HepG2 (cell line): Measurements from ENCODE around the gene POC1B. TPM values are rescaled to one million over a fixed set of nuclear protein-coding genes. Genes with fewer than 3 reads are reported as not detected.

Source experiments
- CHCHD3 ChIP-seq: sonication (generic); formaldehyde crosslinking; IDR thresholded peaks from 2 replicates; pipeline ENCODE4 v1.8.0; 2022; ENCODE audit warnings: mild to moderate bottlenecking, missing genetic modification reagents, moderate library complexity
- CREB3 ChIP-seq: sonication (generic); formaldehyde crosslinking; IDR thresholded peaks from 2 replicates; pipeline ENCODE4 v1.5.0; 2020; ENCODE audit warnings: missing genetic modification reagents
- DR1 ChIP-seq: sonication (generic); formaldehyde crosslinking; IDR thresholded peaks from 2 replicates; pipeline ENCODE4 v1.8.0; 2021; ENCODE audit warnings: mild to moderate bottlenecking, missing genetic modification reagents, inconsistent platforms
- DRAP1 ChIP-seq: IDR thresholded peaks from 2 replicates; pipeline ENCODE4 v1.6.1; 2016; ENCODE audit warnings: missing genetic modification reagents, missing compliant biosample characterization
- GLI4 ChIP-seq: sonication (generic); formaldehyde crosslinking; IDR thresholded peaks from 2 replicates; pipeline ENCODE4 v1.5.1; 2020; ENCODE audit warnings: missing genetic modification reagents, mild to moderate bottlenecking, moderate library complexity, borderline replicate concordance
- HNF4A ChIP-seq: sonication (generic); formaldehyde crosslinking; IDR thresholded peaks from 2 replicates; pipeline ENCODE4 v1.4.0; 2020; ENCODE audit warnings: missing genetic modification reagents
- PLRG1 ChIP-seq: fragments of 450-650 bp; conservative IDR thresholded peaks from 2 replicates; pipeline ENCODE4 v1.6.1; 2016
- RXRA ChIP-seq: sonication (generic); formaldehyde crosslinking; IDR thresholded peaks from 2 replicates; pipeline ENCODE4 v1.5.1; 2020; ENCODE audit warnings: missing genetic modification reagents
- SIX1 ChIP-seq: sonication (generic); formaldehyde crosslinking; IDR thresholded peaks from 2 replicates; pipeline ENCODE4 v1.4.0; 2020; ENCODE audit warnings: missing genetic modification reagents, borderline replicate concordance
- SMYD3 ChIP-seq: sonication (generic); formaldehyde crosslinking; IDR thresholded peaks from 2 replicates; pipeline ENCODE4 v1.8.1; 2023; ENCODE audit warnings: mild to moderate bottlenecking, missing genetic modification reagents
- TMF1 ChIP-seq: sonication (generic); formaldehyde crosslinking; IDR thresholded peaks from 2 replicates; pipeline ENCODE4 v1.8.1; 2022; ENCODE audit warnings: low read depth, missing genetic modification reagents
- TSC22D2 ChIP-seq: sonication (generic); formaldehyde crosslinking; IDR thresholded peaks from 2 replicates; pipeline ENCODE4 v1.5.1; 2020; ENCODE audit warnings: missing genetic modification reagents, mild to moderate bottlenecking, borderline replicate concordance
- ZNF124 ChIP-seq: sonication (generic); formaldehyde crosslinking; IDR thresholded peaks from 2 replicates; pipeline ENCODE4 v1.4.0; 2020; ENCODE audit warnings: missing genetic modification reagents
- ZNF609 ChIP-seq: sonication (generic); formaldehyde crosslinking; IDR thresholded peaks from 2 replicates; pipeline ENCODE4 v1.4.0; 2020; ENCODE audit warnings: mild to moderate bottlenecking, missing genetic modification reagents, borderline replicate concordance
- ZNF614 ChIP-seq: IDR thresholded peaks from 2 replicates; pipeline ENCODE4 v1.6.1; 2018; ENCODE audit warnings: missing biosample characterization, missing genetic modification reagents, inconsistent platforms, borderline replicate concordance
- ZNF616 ChIP-seq: sonication (generic); formaldehyde crosslinking; IDR thresholded peaks from 2 replicates; pipeline ENCODE4 v1.5.0; 2020; ENCODE audit warnings: low read depth, mild to moderate bottlenecking, missing genetic modification reagents
- polyA plus RNA-seq, 8 experiments: library from polyadenylated mRNA; depleted of rRNA in 3 of 8; stranded (reverse) in 7 of 8; unstranded in 1 of 8; fragments of >200 nt; fragmentation: Illumina TruSeq in 4 of 8; extraction: Trizol in 4 of 8; gene quantifications; 2 replicates each; pipeline versions ENCODE4 v1.2.1 to v1.2.3, GENCODE V29; 2011 to 2016; ENCODE audit warnings: low read depth in 4 of 8, missing spikeins in 1 of 8, mixed read lengths in 1 of 8; ENCODE audit not compliant: insufficient read depth in 1 of 8
- total RNA-seq, 5 experiments: library from RNA; depleted of rRNA; stranded (reverse); fragments of >200 nt; fragmentation: Illumina TruSeq; extraction: Trizol; gene quantifications; 2 replicates each; pipeline ENCODE4 v1.2.3, GENCODE V29; 2016; ENCODE audit warnings: low read depth in 1 of 5
- TF ChIP-seq, protein P1 (sequence below): sonication (generic); formaldehyde crosslinking; IDR thresholded peaks from 2 replicates; pipeline ENCODE4 v1.5.0; 2020; ENCODE audit warnings: missing genetic modification reagents
- TF ChIP-seq, protein P2 (sequence below): sonication (generic); formaldehyde crosslinking; IDR thresholded peaks from 2 replicates; pipeline ENCODE4 v1.4.0; 2020; ENCODE audit warnings: missing genetic modification reagents
- TF ChIP-seq, protein P3 (sequence below): sonication (generic); formaldehyde crosslinking; IDR thresholded peaks from 2 replicates; pipeline ENCODE4 v1.5.0; 2020; ENCODE audit warnings: mild to moderate bottlenecking, low read depth, missing genetic modification reagents, borderline replicate concordance
- TF ChIP-seq, protein P4 (sequence below): IDR thresholded peaks from 2 replicates; pipeline ENCODE4 v1.6.1; 2012; ENCODE audit warnings: inconsistent platforms

POC1B gene
- total and polyA plus RNA-seq, 2 of the 13 experiments (the other 11 are each of a cell fraction or from before 2014, with no cell fraction given): 9.3 to 11.0 TPM

GRCh38 chr12:89379148-89379838 is 146.6 kb downstream of the POC1B start (continued):
- peak; percentile 79; the same call in 1 of the 2 replicates for TF ChIP-seq ZNF609 (CRISPR knock-in tag)
- peak; percentile 76 for TF ChIP-seq HNF4A (CRISPR knock-in tag)
- TF ChIP-seq, protein P1, sequence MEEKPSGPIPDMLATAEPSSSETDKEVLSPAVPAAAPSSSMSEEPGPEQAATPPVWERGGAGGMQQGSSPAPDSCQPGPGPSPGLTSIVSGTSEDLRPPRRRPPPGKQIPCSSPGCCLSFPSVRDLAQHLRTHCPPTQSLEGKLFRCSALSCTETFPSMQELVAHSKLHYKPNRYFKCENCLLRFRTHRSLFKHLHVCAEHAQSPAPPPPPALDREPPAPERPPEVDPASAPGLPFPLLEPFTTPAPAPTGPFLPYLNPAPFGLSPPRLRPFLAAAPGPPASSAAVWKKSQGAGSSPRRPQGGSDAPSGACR (CRISPR knock-in tag): no peak
- TF ChIP-seq, protein P2, sequence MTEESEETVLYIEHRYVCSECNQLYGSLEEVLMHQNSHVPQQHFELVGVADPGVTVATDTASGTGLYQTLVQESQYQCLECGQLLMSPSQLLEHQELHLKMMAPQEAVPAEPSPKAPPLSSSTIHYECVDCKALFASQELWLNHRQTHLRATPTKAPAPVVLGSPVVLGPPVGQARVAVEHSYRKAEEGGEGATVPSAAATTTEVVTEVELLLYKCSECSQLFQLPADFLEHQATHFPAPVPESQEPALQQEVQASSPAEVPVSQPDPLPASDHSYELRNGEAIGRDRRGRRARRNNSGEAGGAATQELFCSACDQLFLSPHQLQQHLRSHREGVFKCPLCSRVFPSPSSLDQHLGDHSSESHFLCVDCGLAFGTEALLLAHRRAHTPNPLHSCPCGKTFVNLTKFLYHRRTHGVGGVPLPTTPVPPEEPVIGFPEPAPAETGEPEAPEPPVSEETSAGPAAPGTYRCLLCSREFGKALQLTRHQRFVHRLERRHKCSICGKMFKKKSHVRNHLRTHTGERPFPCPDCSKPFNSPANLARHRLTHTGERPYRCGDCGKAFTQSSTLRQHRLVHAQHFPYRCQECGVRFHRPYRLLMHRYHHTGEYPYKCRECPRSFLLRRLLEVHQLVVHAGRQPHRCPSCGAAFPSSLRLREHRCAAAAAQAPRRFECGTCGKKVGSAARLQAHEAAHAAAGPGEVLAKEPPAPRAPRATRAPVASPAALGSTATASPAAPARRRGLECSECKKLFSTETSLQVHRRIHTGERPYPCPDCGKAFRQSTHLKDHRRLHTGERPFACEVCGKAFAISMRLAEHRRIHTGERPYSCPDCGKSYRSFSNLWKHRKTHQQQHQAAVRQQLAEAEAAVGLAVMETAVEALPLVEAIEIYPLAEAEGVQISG (CRISPR knock-in tag): no peak
- TF ChIP-seq, protein P3, sequence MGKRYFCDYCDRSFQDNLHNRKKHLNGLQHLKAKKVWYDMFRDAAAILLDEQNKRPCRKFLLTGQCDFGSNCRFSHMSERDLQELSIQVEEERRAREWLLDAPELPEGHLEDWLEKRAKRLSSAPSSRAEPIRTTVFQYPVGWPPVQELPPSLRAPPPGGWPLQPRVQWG (CRISPR knock-in tag): no peak
- TF ChIP-seq RXRA (CRISPR knock-in tag): no peak
- no peak for TF ChIP-seq TMF1 (CRISPR knock-in tag)
- TF ChIP-seq, protein P4, sequence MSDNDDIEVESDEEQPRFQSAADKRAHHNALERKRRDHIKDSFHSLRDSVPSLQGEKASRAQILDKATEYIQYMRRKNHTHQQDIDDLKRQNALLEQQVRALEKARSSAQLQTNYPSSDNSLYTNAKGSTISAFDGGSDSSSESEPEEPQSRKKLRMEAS: no peak
- no peak; the same call in 1 of the 2 replicates for TF ChIP-seq SIX1
- no peak for TF ChIP-seq SMYD3
- no peak for TF ChIP-seq CREB3
- TF ChIP-seq ZNF614: no peak
- no peak for TF ChIP-seq DR1 (CRISPR knock-in tag)
- TF ChIP-seq ZNF616 (CRISPR knock-in tag): no peak
- TF ChIP-seq GLI4 (CRISPR knock-in tag): no peak
- TF ChIP-seq ZNF124: no peak
- TF ChIP-seq CHCHD3 (CRISPR knock-in tag): no peak
- no peak for TF ChIP-seq TSC22D2 (CRISPR knock-in tag)
- TF ChIP-seq DRAP1 (CRISPR knock-in tag): peak; percentile 41; the same call in 1 of the 2 replicates
- no peak for TF ChIP-seq PLRG1
